ENCODE data around the gene PLCH2.

PLCH2 gene

GRCh38 chr1:2538872-2539271, 62.8 kb downstream of the PLCH2 start:
- Histone ChIP-seq H3K9me3 (ENCODE audit: control insufficient read depth, insufficient read depth, low read length) (no peaks in the 10 kb centered on the region), H3K4me3 (ENCODE audit: low read depth, low read length) (no peak overlapping the region), H3K27ac (ENCODE audit: low read depth, low read length) (no peak overlapping the region), H3K27me3 (ENCODE audit: control insufficient read depth, insufficient read depth, low read length) (peaks cover 70% of the 10 kb centered on the region), H3K9ac (ENCODE audit: low read depth, low read length) (no peak overlapping the region), H3K4me1 (ENCODE audit: control insufficient read depth, insufficient read depth, low read length) (peaks cover 24% of the 10 kb centered on the region), H3K36me3 (ENCODE audit: control insufficient read depth, insufficient read depth, low read length) (no peaks in the 10 kb centered on the region)

- H3K27me3 ChIP-seq (ENCODE audit: control insufficient read depth, insufficient read depth, low read length) = peaks cover 66% of the 10 kb centered on the region
- H3K4me1 ChIP-seq (ENCODE audit: control insufficient read depth, insufficient read depth, low read length) = peaks cover 27% of the 10 kb centered on the region
- H3K4me3 ChIP-seq (ENCODE audit: low read depth, low read length) = no peak overlapping the region
- no peak overlapping the region for H3K9ac ChIP-seq (ENCODE audit: low read depth, low read length)
- H3K27ac ChIP-seq (ENCODE audit: low read depth, low read length) = no peak overlapping the region
- H3K36me3 ChIP-seq (ENCODE audit: control insufficient read depth, insufficient read depth, low read length) = no peaks in the 10 kb centered on the region
- no peaks in the 10 kb centered on the region for H3K9me3 ChIP-seq (ENCODE audit: control insufficient read depth, insufficient read depth, low read length)
Observed at GRCh38 chr1:2539312-2539907, 63.3 kb downstream of the PLCH2 start.

GRCh38 chr1:2540816-2541492, 64.9 kb downstream of the PLCH2 start:
- H3K36me3 ChIP-seq (ENCODE audit: control insufficient read depth, insufficient read depth, low read length) = no peaks in the 10 kb centered on the region
- H3K27me3 ChIP-seq (ENCODE audit: control insufficient read depth, insufficient read depth, low read length) = peaks cover 51% of the 10 kb centered on the region
- H3K27ac ChIP-seq (ENCODE audit: low read depth, low read length) = no peak overlapping the region
- H3K4me1 ChIP-seq (ENCODE audit: control insufficient read depth, insufficient read depth, low read length) = peaks cover 20% of the 10 kb centered on the region; the same call in 1 of the 2 replicates
- H3K9me3 ChIP-seq (ENCODE audit: control insufficient read depth, insufficient read depth, low read length) = no peaks in the 10 kb centered on the region
- H3K9ac ChIP-seq (ENCODE audit: low read depth, low read length) = no peak overlapping the region
- H3K4me3 ChIP-seq (ENCODE audit: low read depth, low read length) = no peak overlapping the region

GRCh38 chr1:2541619-2542245, 65.6 kb downstream of the PLCH2 start:
- H3K27me3 ChIP-seq (ENCODE audit: control insufficient read depth, insufficient read depth, low read length) = peaks cover 45% of the 10 kb centered on the region
- H3K4me3 ChIP-seq (ENCODE audit: low read depth, low read length) = no peak overlapping the region
- no peak overlapping the region for H3K9ac ChIP-seq (ENCODE audit: low read depth, low read length)
- no peaks in the 10 kb centered on the region for H3K36me3 ChIP-seq (ENCODE audit: control insufficient read depth, insufficient read depth, low read length)
- no peak overlapping the region for H3K27ac ChIP-seq (ENCODE audit: low read depth, low read length)
- H3K4me1 ChIP-seq (ENCODE audit: control insufficient read depth, insufficient read depth, low read length) = peaks cover 20% of the 10 kb centered on the region; the same call in 1 of the 2 replicates
- H3K9me3 ChIP-seq (ENCODE audit: control insufficient read depth, insufficient read depth, low read length) = no peaks in the 10 kb centered on the region

- H3K36me3 ChIP-seq (ENCODE audit: control insufficient read depth, insufficient read depth, low read length) = no peaks in the 10 kb centered on the region
- H3K4me3 ChIP-seq (ENCODE audit: low read depth, low read length) = no peak overlapping the region
- peaks cover 40% of the 10 kb centered on the region for H3K27me3 ChIP-seq (ENCODE audit: control insufficient read depth, insufficient read depth, low read length)
- H3K9ac ChIP-seq (ENCODE audit: low read depth, low read length) = no peak overlapping the region
- peaks cover 21% of the 10 kb centered on the region; the same call in 1 of the 2 replicates for H3K4me1 ChIP-seq (ENCODE audit: control insufficient read depth, insufficient read depth, low read length)
- H3K27ac ChIP-seq (ENCODE audit: low read depth, low read length) = no peak overlapping the region
- no peaks in the 10 kb centered on the region for H3K9me3 ChIP-seq (ENCODE audit: control insufficient read depth, insufficient read depth, low read length)
Observed at GRCh38 chr1:2542246-2542915, 66.3 kb downstream of the PLCH2 start.

- H3K9ac ChIP-seq (ENCODE audit: low read depth, low read length) = no peak overlapping the region
- no peak overlapping the region for H3K27ac ChIP-seq (ENCODE audit: low read depth, low read length)
- no peaks in the 10 kb centered on the region for H3K9me3 ChIP-seq (ENCODE audit: control insufficient read depth, insufficient read depth, low read length)
- no peak overlapping the region for H3K4me3 ChIP-seq (ENCODE audit: low read depth, low read length)
- H3K27me3 ChIP-seq (ENCODE audit: control insufficient read depth, insufficient read depth, low read length) = peaks cover 29% of the 10 kb centered on the region
- no peaks in the 10 kb centered on the region for H3K36me3 ChIP-seq (ENCODE audit: control insufficient read depth, insufficient read depth, low read length)
- H3K4me1 ChIP-seq (ENCODE audit: control insufficient read depth, insufficient read depth, low read length) = peaks cover 26% of the 10 kb centered on the region
Observed at GRCh38 chr1:2543543-2544092, 67.5 kb downstream of the PLCH2 start.

- Histone ChIP-seq H3K4me1 (ENCODE audit: control insufficient read depth, insufficient read depth, low read length) (peaks cover 31% of the 10 kb centered on the region), H3K9me3 (ENCODE audit: control insufficient read depth, insufficient read depth, low read length) (no peaks in the 10 kb centered on the region), H3K4me3 (ENCODE audit: low read depth, low read length) (no peak overlapping the region), H3K27me3 (ENCODE audit: control insufficient read depth, insufficient read depth, low read length) (peaks cover 25% of the 10 kb centered on the region), H3K27ac (ENCODE audit: low read depth, low read length) (no peak overlapping the region), H3K36me3 (ENCODE audit: control insufficient read depth, insufficient read depth, low read length) (no peaks in the 10 kb centered on the region), H3K9ac (ENCODE audit: low read depth, low read length) (no peak overlapping the region)
Observed at GRCh38 chr1:2544093-2544874, 68.2 kb downstream of the PLCH2 start.

GRCh38 chr1:2544875-2545640, 69.0 kb downstream of the PLCH2 start:
- Histone ChIP-seq H3K9ac (ENCODE audit: low read depth, low read length) (no peak overlapping the region), H3K9me3 (ENCODE audit: control insufficient read depth, insufficient read depth, low read length) (no peaks in the 10 kb centered on the region), H3K4me3 (ENCODE audit: low read depth, low read length) (no peak overlapping the region), H3K27me3 (ENCODE audit: control insufficient read depth, insufficient read depth, low read length) (peaks cover 25% of the 10 kb centered on the region), H3K27ac (ENCODE audit: low read depth, low read length) (no peak overlapping the region), H3K36me3 (ENCODE audit: control insufficient read depth, insufficient read depth, low read length) (no peaks in the 10 kb centered on the region), H3K4me1 (ENCODE audit: control insufficient read depth, insufficient read depth, low read length) (peaks cover 31% of the 10 kb centered on the region)

- Histone ChIP-seq H3K4me1 (ENCODE audit: control insufficient read depth, insufficient read depth, low read length) (peaks cover 31% of the 10 kb centered on the region), H3K36me3 (ENCODE audit: control insufficient read depth, insufficient read depth, low read length) (no peaks in the 10 kb centered on the region), H3K4me3 (ENCODE audit: low read depth, low read length) (peak overlapping the region; percentile 85), H3K27ac (ENCODE audit: low read depth, low read length) (peak overlapping the region; percentile 83), H3K27me3 (ENCODE audit: control insufficient read depth, insufficient read depth, low read length) (peaks cover 24% of the 10 kb centered on the region), H3K9me3 (ENCODE audit: control insufficient read depth, insufficient read depth, low read length) (no peaks in the 10 kb centered on the region), H3K9ac (ENCODE audit: low read depth, low read length) (peak overlapping the region; percentile 36; the same call in 1 of the 2 replicates)
Observed at GRCh38 chr1:2545754-2546514, 69.8 kb downstream of the PLCH2 start.
